GM12878 (cell line): ENCODE data around the gene NOC2L. TPM values are rescaled to one million over a fixed set of nuclear protein-coding genes. Genes with fewer than 3 reads are reported as not detected.
A peak's percentile ranks its signal among the peaks of the same experiment; 100 is the strongest.

Experiments used
- ATAC-seq: fragments of 200-7000 bp; cut with Tn5 transposase; 3 replicates; pipeline ENCODE4 v1.9.1; 2020; ENCODE audit warnings: mild to moderate bottlenecking, moderate library complexity
- BruUV-seq: library from RNA; stranded (reverse); fragments of 400-500 nt; replicated peaks from 2 replicates; lab custom pipeline; 2021; lab: Mats Ljungman, UMichigan
- CTCF ChIA-PET: fragments of 300-600 bp; sonication (Branson Sonifier 250); formaldehyde crosslinking; extraction: SDS; loops from one replicate; lab custom pipeline; 2021; ENCODE audit warnings: inconsistent platforms; lab: Yijun Ruan, JAX
- POLR2A ChIA-PET: fragments of 350-600 bp; formaldehyde crosslinking; extraction: SDS; loops from one replicate; lab custom pipeline; 2021; ENCODE audit warnings: inconsistent platforms; lab: Charles Lee
- RAD21 ChIA-PET: fragments of 300-600 bp; sonication (Branson Sonifier 250); formaldehyde crosslinking; loops from one replicate; lab custom pipeline; 2023; ENCODE audit warnings: antibody characterized with exemption; ENCODE audit not compliant: unreplicated experiment; lab: Charles Lee
- SMC1A ChIA-PET: fragments of 300-600 bp; sonication (Branson Sonifier 250); formaldehyde crosslinking; loops from one replicate; lab custom pipeline; 2023; ENCODE audit not compliant: unreplicated experiment, uncharacterized antibody; lab: Charles Lee
- DNase-seq: peaks from one replicate; pipeline ENCODE4 v3.0.0-alpha.2; 2011; ENCODE audit warnings: low read depth, low spot score
- FAIRE-seq: peaks from 3 replicates; lab custom pipeline; 2011; peaks lifted over from hg19 to GRCh38; lab: Jason Lieb, UNC
- H2AFZ ChIP-seq: 2 replicates; pipeline ENCODE4 v1.6.0; 2011; ENCODE audit warnings: low read depth, low read length, control low read depth; ENCODE audit not compliant: control insufficient read depth
- H3K27ac ChIP-seq: 2 replicates; pipeline ENCODE4 v1.5.1; 2011; ENCODE audit warnings: control low read depth; ENCODE audit not compliant: control insufficient read depth, insufficient read depth
- H3K27me3 ChIP-seq, 2 experiments: replicated peaks in 1 of 2; 2 replicates each; pipeline versions ENCODE4 v1.6.0 to v1.6.1; 2011; ENCODE audit warnings: low read length in 1 of 2; ENCODE audit not compliant: control insufficient read depth in 2 of 2, insufficient read depth in 2 of 2
- H3K36me3 ChIP-seq, 2 experiments: 2 replicates each; pipeline ENCODE4 v1.5.1; 2011; ENCODE audit warnings: low read length in 1 of 2; ENCODE audit not compliant: control insufficient read depth in 2 of 2, insufficient read depth in 2 of 2
- H3K4me1 ChIP-seq: 2 replicates; pipeline ENCODE4 v1.6.1; 2011; ENCODE audit warnings: mild to moderate bottlenecking, low read length, moderate library complexity, mixed read lengths; ENCODE audit not compliant: control insufficient read depth, insufficient read depth
- H3K4me2 ChIP-seq: 2 replicates; pipeline ENCODE4 v1.6.0; 2011; ENCODE audit warnings: control low read depth; ENCODE audit not compliant: control insufficient read depth, insufficient read depth
- H3K4me3 ChIP-seq: fragments of 200-600 bp; sonication (generic); 2 replicates; pipeline ENCODE4 v1.5.1; 2016
- H3K79me2 ChIP-seq: 2 replicates; pipeline ENCODE4 v1.6.0; 2011; ENCODE audit warnings: low read length; ENCODE audit not compliant: control insufficient read depth, insufficient read depth
- H3K9ac ChIP-seq: 2 replicates; pipeline ENCODE4 v1.8.0; 2011; ENCODE audit warnings: low read length, control low read depth, mixed read lengths; ENCODE audit not compliant: control insufficient read depth, insufficient read depth
- H3K9me3 ChIP-seq: replicated peaks from 3 replicates; pipeline ENCODE4 v1.5.1; 2011; ENCODE audit warnings: mild to moderate bottlenecking, low read length; ENCODE audit not compliant: control insufficient read depth, insufficient read depth
- H4K20me1 ChIP-seq: 2 replicates; pipeline ENCODE4 v1.6.0; 2011; ENCODE audit not compliant: control insufficient read depth, insufficient read depth
- BHLHE40 ChIP-seq, 2 experiments: fragments of 450-650 bp in 1 of 2; IDR thresholded peaks; 2 replicates each; pipeline ENCODE4 v1.6.1; 2011 to 2017; ENCODE audit warnings: low read depth in 2 of 2, borderline replicate concordance in 1 of 2, improper control_type of control experiment in 1 of 2, low read length in 1 of 2, mild to moderate bottlenecking in 1 of 2
- WGBS: methylation state at CpG from one replicate; pipeline ENCODE4 v1.1.6; 2016; ENCODE audit warnings: low lambda C conversion rate; ENCODE audit not compliant: insufficient replicate concordance, insufficient coverage; ENCODE audit errors: missing lambda C conversion rate; 5-methylcytosine and 5-hydroxymethylcytosine counted together
- in situ Hi-C: fragments of 300-500 bp; cut with MboI; formaldehyde crosslinking; loops from 9 replicates; pipeline ENCODE4 v1.14.3; 2018; ENCODE audit warnings: mixed read lengths
- intact Hi-C: fragments of 100-400 bp; cut with micrococcal nuclease; formaldehyde crosslinking; loops from one replicate; pipeline ENCODE4 v1.14.2; 2022; ENCODE audit not compliant: unreplicated experiment
- polyA plus RNA-seq, 11 experiments: library from polyadenylated mRNA; depleted of rRNA in 4 of 11; unstranded in 6 of 11; stranded (reverse) in 5 of 11; fragments of >200 nt; fragmentation: Nextera tagmentation in 4 of 11; fragmentation: Illumina TruSeq in 1 of 11; extraction: Ambion mirVana in 4 of 11; extraction: Trizol in 1 of 11; gene quantifications; 1 replicate in 1 of 11; 2 replicates in 10 of 11; pipeline versions ENCODE4 v1.2.1 to v1.2.3, GENCODE V29; 2011 to 2016; ENCODE audit warnings: inconsistent platforms in 2 of 11, missing spikeins in 2 of 11, low read depth in 1 of 11
- total RNA-seq, 4 experiments: library from RNA; depleted of rRNA in 3 of 4; stranded (reverse); fragments of >200 nt in 3 of 4; fragmentation: Illumina TruSeq in 1 of 4; extraction: Trizol in 1 of 4; gene quantifications; 2 replicates each; pipeline versions ENCODE4 v1.2.1 to v1.2.3, GENCODE V29; 2013 to 2021
- TF ChIP-seq, protein P1 (sequence below): fragments of 450-650 bp; IDR thresholded peaks from 2 replicates; pipeline ENCODE4 v1.6.1; 2016; ENCODE audit warnings: mild to moderate bottlenecking
- TF ChIP-seq, protein P2 (sequence below): fragments of 450-650 bp; IDR thresholded peaks from 2 replicates; pipeline ENCODE4 v1.6.1; 2018; ENCODE audit warnings: mild to moderate bottlenecking, low read depth, moderate library complexity; ENCODE audit not compliant: partially characterized antibody

Gene NOC2L
- total and polyA plus RNA-seq, 10 of the 15 experiments (the other 5 are each of a cell fraction or from before 2014, with no cell fraction given): 1.3 to 171 (median 64.3) TPM

GRCh38 chr1:936348-937264 is 22.4 kb downstream of the NOC2L start:
- Histone ChIP-seq H3K79me2 (no peaks in the 10 kb centered on the region), H3K9me3 (no peaks in the 10 kb centered on the region), H3K4me2 (no peak overlapping the region), H3K27ac (no peak overlapping the region), H3K9ac (no peak overlapping the region), H4K20me1 (no peaks in the 10 kb centered on the region), H2AFZ (no peak overlapping the region), H3K36me3 (no peaks in the 10 kb centered on the region), H3K4me1 (peaks cover 7% of the 10 kb centered on the region; the same call in 1 of the 2 replicates), H3K27me3 (peaks cover 7 to 8% of the 10 kb centered on the region in 2 experiments), H3K4me3 (no peak overlapping the region)
- in situ Hi-C loops: loop anchor here (10.0 kb wide), 1 partner anchor 62 kb away; no protein-coding TSS in a partner anchor
- POLR2A ChIA-PET: no interaction called here
- RAD21 ChIA-PET: no interaction called here
- WGBS: 67% methylated on average over 41 of the region's 45 CpGs
- DNase-seq (no peak), ATAC-seq (no peak), FAIRE-seq (no peak)
- SMC1A ChIA-PET: no interaction called here
- peak in 1 of 2 experiments; percentile 18; a peak in 1 of 4 replicates for TF ChIP-seq BHLHE40 (IDR thresholded peaks at IDR 0.05; ENCODE audit: borderline replicate concordance in 1 of 2, low read depth in 2 of 2, low read length in 1 of 2)
- TF ChIP-seq, protein P1, sequence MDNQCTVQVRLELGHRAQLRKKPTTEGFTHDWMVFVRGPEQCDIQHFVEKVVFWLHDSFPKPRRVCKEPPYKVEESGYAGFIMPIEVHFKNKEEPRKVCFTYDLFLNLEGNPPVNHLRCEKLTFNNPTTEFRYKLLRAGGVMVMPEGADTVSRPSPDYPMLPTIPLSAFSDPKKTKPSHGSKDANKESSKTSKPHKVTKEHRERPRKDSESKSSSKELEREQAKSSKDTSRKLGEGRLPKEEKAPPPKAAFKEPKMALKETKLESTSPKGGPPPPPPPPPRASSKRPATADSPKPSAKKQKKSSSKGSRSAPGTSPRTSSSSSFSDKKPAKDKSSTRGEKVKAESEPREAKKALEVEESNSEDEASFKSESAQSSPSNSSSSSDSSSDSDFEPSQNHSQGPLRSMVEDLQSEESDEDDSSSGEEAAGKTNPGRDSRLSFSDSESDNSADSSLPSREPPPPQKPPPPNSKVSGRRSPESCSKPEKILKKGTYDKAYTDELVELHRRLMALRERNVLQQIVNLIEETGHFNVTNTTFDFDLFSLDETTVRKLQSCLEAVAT: no peak
- TF ChIP-seq, protein P2, sequence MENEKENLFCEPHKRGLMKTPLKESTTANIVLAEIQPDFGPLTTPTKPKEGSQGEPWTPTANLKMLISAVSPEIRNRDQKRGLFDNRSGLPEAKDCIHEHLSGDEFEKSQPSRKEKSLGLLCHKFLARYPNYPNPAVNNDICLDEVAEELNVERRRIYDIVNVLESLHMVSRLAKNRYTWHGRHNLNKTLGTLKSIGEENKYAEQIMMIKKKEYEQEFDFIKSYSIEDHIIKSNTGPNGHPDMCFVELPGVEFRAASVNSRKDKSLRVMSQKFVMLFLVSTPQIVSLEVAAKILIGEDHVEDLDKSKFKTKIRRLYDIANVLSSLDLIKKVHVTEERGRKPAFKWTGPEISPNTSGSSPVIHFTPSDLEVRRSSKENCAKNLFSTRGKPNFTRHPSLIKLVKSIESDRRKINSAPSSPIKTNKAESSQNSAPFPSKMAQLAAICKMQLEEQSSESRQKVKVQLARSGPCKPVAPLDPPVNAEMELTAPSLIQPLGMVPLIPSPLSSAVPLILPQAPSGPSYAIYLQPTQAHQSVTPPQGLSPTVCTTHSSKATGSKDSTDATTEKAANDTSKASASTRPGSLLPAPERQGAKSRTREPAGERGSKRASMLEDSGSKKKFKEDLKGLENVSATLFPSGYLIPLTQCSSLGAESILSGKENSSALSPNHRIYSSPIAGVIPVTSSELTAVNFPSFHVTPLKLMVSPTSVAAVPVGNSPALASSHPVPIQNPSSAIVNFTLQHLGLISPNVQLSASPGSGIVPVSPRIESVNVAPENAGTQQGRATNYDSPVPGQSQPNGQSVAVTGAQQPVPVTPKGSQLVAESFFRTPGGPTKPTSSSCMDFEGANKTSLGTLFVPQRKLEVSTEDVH: no peak
- CTCF ChIA-PET: no interaction called here
- intact Hi-C loops: no loop called here
- BruUV-seq: no TSS peak
